ENCODE results near the gene CHST15. TPM values are rescaled to one million over a fixed set of nuclear protein-coding genes. Genes with fewer than 3 reads are reported as not detected.

Gene CHST15
- polyA plus RNA-seq, 1 donor from 2014 or later = 0.79 TPM

DNA sequence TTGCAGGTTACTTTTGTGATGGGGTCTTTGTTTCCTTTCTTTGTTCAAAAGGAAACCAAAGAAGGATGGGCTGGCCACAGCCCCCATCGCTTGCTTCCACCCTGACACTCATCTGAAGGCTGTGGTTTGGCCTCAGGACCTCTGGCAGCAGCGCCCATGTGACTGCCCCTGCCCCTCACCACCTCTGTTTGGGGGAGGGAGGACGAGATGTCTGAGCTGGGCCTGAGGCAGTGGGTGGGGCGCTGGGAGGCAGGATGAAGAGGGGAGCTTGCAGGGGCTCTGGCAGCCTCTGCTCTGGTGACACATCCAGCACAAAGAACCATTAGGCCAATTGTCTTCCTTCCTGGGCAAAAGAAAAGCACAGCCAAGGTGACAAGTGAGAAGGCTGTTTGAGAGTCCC, 15.9 kb upstream of the CHST15 start:
- no peak overlapping the region for H3K4me2 ChIP-seq (ENCODE audit: low read length)
- no peak overlapping the region for H3K4me3 ChIP-seq (ENCODE audit: low read length)
- no peak overlapping the region for H2AFZ ChIP-seq (ENCODE audit: low read depth, low read length)
- no peaks in the 10 kb centered on the region for H3K36me3 ChIP-seq (ENCODE audit: insufficient read depth, low read length)
- no peaks in the 10 kb centered on the region for H3K79me2 ChIP-seq (replicated peaks; ENCODE audit: insufficient read depth, low read length)
- H3K27ac ChIP-seq (ENCODE audit: low read length) = no peak overlapping the region
- H3K9ac ChIP-seq (ENCODE audit: low read length) = no peak overlapping the region
- no peaks in the 10 kb centered on the region for H3K9me3 ChIP-seq (ENCODE audit: low read length)
- TF ChIP-seq EZH2 (IDR thresholded peaks at IDR 0.05; ENCODE audit: borderline replicate concordance, insufficient read depth, low read length, poor library complexity, severe bottlenecking) (no peak), MXI1 (conservative IDR thresholded peaks at IDR 0.05; ENCODE audit: poor library complexity, severe bottlenecking) (no peak), REST (IDR thresholded peaks at IDR 0.05; ENCODE audit: borderline replicate concordance) (no peak), TAF1 (IDR thresholded peaks at IDR 0.05; ENCODE audit: low read depth) (no peak), EP300 (conservative IDR thresholded peaks at IDR 0.05; ENCODE audit: poor library complexity, severe bottlenecking) (no peak), RAD21 (conservative IDR thresholded peaks at IDR 0.05) (no peak), SMC3 (conservative IDR thresholded peaks at IDR 0.05; ENCODE audit: poor library complexity) (no peak), POLR2AphosphoS5 (IDR thresholded peaks at IDR 0.05) (no peak), CTCF (IDR thresholded peaks at IDR 0.05; ENCODE audit: poor library complexity, severe bottlenecking) (no peak)
- no peaks in the 10 kb centered on the region for H3K27me3 ChIP-seq (ENCODE audit: insufficient read depth, low read depth, low read length)
- H4K20me1 ChIP-seq (ENCODE audit: insufficient read depth) = no peaks in the 10 kb centered on the region
- H3K9me2 ChIP-seq (ENCODE audit: insufficient read depth, low read length) = no peaks in the 10 kb centered on the region
- H3F3A ChIP-seq (ENCODE audit: insufficient read depth, low read length, poor library complexity, severe bottlenecking) = no peaks in the 10 kb centered on the region

DNA sequence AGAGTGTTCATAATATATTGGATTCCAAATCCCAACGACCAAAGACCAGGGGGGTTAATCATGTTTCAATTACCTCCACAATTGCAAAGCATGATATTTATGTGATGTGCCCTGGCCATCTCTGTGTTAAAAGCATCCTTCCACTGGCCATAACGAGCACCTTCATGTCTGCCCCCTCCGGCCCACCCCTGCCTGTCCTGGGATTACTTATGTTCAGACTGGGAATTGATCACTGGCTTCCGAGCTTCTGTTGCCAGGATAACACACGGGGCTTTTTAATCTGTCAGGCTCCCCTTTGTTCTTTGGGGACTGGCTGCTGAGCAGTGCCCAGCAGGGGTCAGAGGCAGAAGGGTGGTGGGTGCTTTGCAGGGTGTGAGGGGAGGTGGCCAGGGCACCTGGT, 13.7 kb upstream of the CHST15 start:
- no peak overlapping the region for H3K27ac ChIP-seq (ENCODE audit: low read length)
- no peaks in the 10 kb centered on the region for H3F3A ChIP-seq (ENCODE audit: insufficient read depth, low read length, poor library complexity, severe bottlenecking)
- no peak overlapping the region for H3K4me2 ChIP-seq (ENCODE audit: low read length)
- H3K9me2 ChIP-seq (ENCODE audit: insufficient read depth, low read length) = no peaks in the 10 kb centered on the region
- no peaks in the 10 kb centered on the region for H3K9me3 ChIP-seq (ENCODE audit: low read length)
- H3K36me3 ChIP-seq (ENCODE audit: insufficient read depth, low read length) = no peaks in the 10 kb centered on the region
- no peak overlapping the region for H2AFZ ChIP-seq (ENCODE audit: low read depth, low read length)
- H3K4me3 ChIP-seq (ENCODE audit: low read length) = no peak overlapping the region
- no peaks in the 10 kb centered on the region for H3K79me2 ChIP-seq (replicated peaks; ENCODE audit: insufficient read depth, low read length)
- TF ChIP-seq SMC3 (conservative IDR thresholded peaks at IDR 0.05; ENCODE audit: poor library complexity) = no peak
- no peak for TF ChIP-seq CTCF (IDR thresholded peaks at IDR 0.05; ENCODE audit: poor library complexity, severe bottlenecking)
- no peak for TF ChIP-seq EZH2 (IDR thresholded peaks at IDR 0.05; ENCODE audit: borderline replicate concordance, insufficient read depth, low read length, poor library complexity, severe bottlenecking)
- no peak for TF ChIP-seq POLR2AphosphoS5 (IDR thresholded peaks at IDR 0.05)
- no peak for TF ChIP-seq TAF1 (IDR thresholded peaks at IDR 0.05; ENCODE audit: low read depth)
- TF ChIP-seq REST (IDR thresholded peaks at IDR 0.05; ENCODE audit: borderline replicate concordance) = no peak
- no peak for TF ChIP-seq MXI1 (conservative IDR thresholded peaks at IDR 0.05; ENCODE audit: poor library complexity, severe bottlenecking)
- no peak for TF ChIP-seq RAD21 (conservative IDR thresholded peaks at IDR 0.05)
- no peak for TF ChIP-seq EP300 (conservative IDR thresholded peaks at IDR 0.05; ENCODE audit: poor library complexity, severe bottlenecking)
- H4K20me1 ChIP-seq (ENCODE audit: insufficient read depth) = no peaks in the 10 kb centered on the region
- no peaks in the 10 kb centered on the region for H3K27me3 ChIP-seq (ENCODE audit: insufficient read depth, low read depth, low read length)
- no peak overlapping the region for H3K9ac ChIP-seq (ENCODE audit: low read length)
